Spleen (tissue), 11 donors: ENCODE measurements around the gene PPP2R2D. TPM values are rescaled to one million over a fixed set of nuclear protein-coding genes. Genes with fewer than 3 reads are reported as not detected.
"Not testable (repeated sequence)": the region's sequence is repeated elsewhere in the genome, so short reads cannot be mapped to it uniquely, and the experiment has no call there.

ENCODE experiments used
- DNase-seq: peaks from one replicate; pipeline ENCODE4 v3.0.0-alpha.2; 2020
- H3K27ac ChIP-seq, 8 donors: fragments of 200-600 bp; sonication (generic) in 7 of 8; 1 replicate in 4 of 8; 2 replicates in 4 of 8; pipeline versions ENCODE4 v1.5.0 to v1.8.0; 2016 to 2021; ENCODE audit warnings: inconsistent platforms in 4 of 8, mild to moderate bottlenecking in 4 of 8, moderate library complexity in 1 of 8
- H3K27me3 ChIP-seq, 7 donors: fragments of 200-600 bp; sonication (generic) in 6 of 7; replicated peaks in 1 of 7; 1 replicate in 4 of 7; 2 replicates in 3 of 7; pipeline versions ENCODE4 v1.5.0 to v1.8.0; 2016 to 2021; ENCODE audit warnings: inconsistent platforms in 3 of 7, mild to moderate bottlenecking in 1 of 7
- H3K36me3 ChIP-seq, 6 donors: fragments of 200-600 bp; sonication (generic) in 5 of 6; 1 replicate in 4 of 6; 2 replicates in 2 of 6; pipeline versions ENCODE4 v1.5.0 to v1.8.0; 2016 to 2021; ENCODE audit warnings: inconsistent platforms in 2 of 6
- H3K4me1 ChIP-seq, 6 donors: fragments of 200-600 bp; sonication (generic) in 5 of 6; 1 replicate in 3 of 6; 2 replicates in 3 of 6; pipeline versions ENCODE4 v1.5.0 to v1.8.0; 2016 to 2021; ENCODE audit warnings: inconsistent platforms in 3 of 6
- H3K4me3 ChIP-seq, 8 donors: fragments of 200-600 bp; sonication (generic) in 7 of 8; 1 replicate in 4 of 8; 2 replicates in 4 of 8; pipeline versions ENCODE4 v1.5.0 to v1.8.0; 2016 to 2021; ENCODE audit warnings: inconsistent platforms in 4 of 8, mild to moderate bottlenecking in 4 of 8, moderate library complexity in 2 of 8
- H3K9me3 ChIP-seq, 8 donors: fragments of 200-600 bp; sonication (generic) in 7 of 8; 1 replicate in 4 of 8; 2 replicates in 4 of 8; pipeline versions ENCODE4 v1.5.0 to v1.8.0; 2016 to 2021; ENCODE audit warnings: inconsistent platforms in 4 of 8
- CTCF ChIP-seq, 11 experiments: fragments of 200-600 bp in 7 of 11; fragments of 450-650 bp in 4 of 11; sonication (generic) in 4 of 11; IDR thresholded peaks in 8 of 11; conservative IDR thresholded peaks in 3 of 11; 1 replicate in 7 of 11; 2 replicates in 4 of 11; pipeline versions ENCODE4 v1.4.0 to v1.8.0; 2016 to 2021; ENCODE audit warnings: antibody characterized with exemption in 11 of 11, inconsistent platforms in 4 of 11, mild to moderate bottlenecking in 1 of 11
- POLR2A ChIP-seq, 3 donors: fragments of 450-650 bp; IDR thresholded peaks; one replicate each; pipeline ENCODE4 v1.5.1; 2017; ENCODE audit warnings: antibody characterized with exemption in 3 of 3, mild to moderate bottlenecking in 1 of 3
- POLR2AphosphoS5 ChIP-seq, 3 donors: sonication (generic); formaldehyde crosslinking; IDR thresholded peaks; one replicate each; pipeline ENCODE4 v1.5.1; 2017; ENCODE audit warnings: antibody characterized with exemption in 3 of 3
- WGBS, 5 donors: extraction: QIAGEN DNeasy Blood & Tissue Kit in 3 of 5; methylation state at CpG; one replicate each; pipeline versions ENCODE4 v1.1.5 to v1.1.7; 2013 to 2018; 5-methylcytosine and 5-hydroxymethylcytosine counted together
- intact Hi-C: fragments of 100-400 bp; cut with DNase I; formaldehyde crosslinking; loops from one replicate; pipeline ENCODE4 v1.15.0; 2023; ENCODE audit warnings: low total_unique reads
- polyA plus RNA-seq, 3 donors: library from polyadenylated mRNA; stranded (reverse); fragments of 200-250 nt; gene quantifications; one replicate each; pipeline ENCODE4 v1.2.1, GENCODE V29; 2013
- total RNA-seq, 7 donors: library from RNA; depleted of rRNA in 3 of 7; stranded (reverse); fragments of >200 nt in 3 of 7; fragmentation: NEBNext Ultra II Directional in 4 of 7; extraction: Animal tissue kit (Norgen Biotek cat#: 25700) in 4 of 7; gene quantifications; one replicate each; pipeline versions ENCODE4 v1.1.0 to v1.2.1, GENCODE V29; 2016 to 2021
- donor health status: healthy with polysubstance abuse.
- donor health status: DM: no; HTN: no; CAD: no; lungs with moderate emphysema.
- donor health status: DM: no; HTN: no; CAD: no.
- donor health status: Bipolar disorder and iron deficiency.
- donor health status: healthy.
- donor health status: DM: no; HTN: no; CAD: no.
- donor health status: DM: yes; HTN: yes; CAD: no.

PPP2R2D gene
- total and polyA plus RNA-seq, 10 donors = 15.6 to 41.2 (median 32.0) TPM

DNA sequence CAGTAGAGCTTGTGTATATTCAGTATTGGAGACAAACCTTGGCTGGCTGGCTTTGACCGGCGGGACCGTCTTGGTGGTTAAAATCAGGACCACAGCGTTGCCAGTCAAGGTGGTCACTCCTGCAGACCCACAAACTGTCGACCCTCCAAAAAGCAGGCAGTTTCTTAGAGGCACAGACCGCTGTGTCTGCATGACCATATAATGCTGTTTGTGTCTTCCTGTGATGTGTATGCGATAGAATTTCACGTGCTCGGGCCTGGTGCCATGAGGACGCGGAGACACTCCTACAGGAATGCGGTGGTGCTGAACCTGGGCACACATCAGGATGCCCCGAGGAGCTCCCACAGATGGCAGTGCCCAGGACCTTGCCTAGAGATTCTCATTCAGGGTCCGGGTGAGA is 46.1 kb downstream of the PPP2R2D start:
- intact Hi-C loops = no loop called here
- 97 to 99% (median 98%) methylated on average over 9 to 14 of the region's 14 CpGs for WGBS, 5 donors
- Histone ChIP-seq H3K27ac (peak overlapping the region in 1 of 8 donors; percentile 42), H3K27me3 (no peaks in the 10 kb centered on the region), H3K4me1 (peaks cover 0 to 25% (median 4%) of the 10 kb centered on the region in 6 donors), H3K36me3 (peaks cover 0 to 99% (median 65%) of the 10 kb centered on the region in 6 donors), H3K4me3 (no peak overlapping the region), H3K9me3 (no peaks in the 10 kb centered on the region)
- DNase-seq = peak; percentile 47
- TF ChIP-seq CTCF (IDR thresholded peaks at IDR 0.05 in 8 of 11, conservative IDR thresholded peaks at IDR 0.05 in 3 of 11) = no peak
- TF ChIP-seq POLR2AphosphoS5 (IDR thresholded peaks at IDR 0.05) = no peak
- TF ChIP-seq POLR2A (IDR thresholded peaks at IDR 0.05) = no peak

DNA sequence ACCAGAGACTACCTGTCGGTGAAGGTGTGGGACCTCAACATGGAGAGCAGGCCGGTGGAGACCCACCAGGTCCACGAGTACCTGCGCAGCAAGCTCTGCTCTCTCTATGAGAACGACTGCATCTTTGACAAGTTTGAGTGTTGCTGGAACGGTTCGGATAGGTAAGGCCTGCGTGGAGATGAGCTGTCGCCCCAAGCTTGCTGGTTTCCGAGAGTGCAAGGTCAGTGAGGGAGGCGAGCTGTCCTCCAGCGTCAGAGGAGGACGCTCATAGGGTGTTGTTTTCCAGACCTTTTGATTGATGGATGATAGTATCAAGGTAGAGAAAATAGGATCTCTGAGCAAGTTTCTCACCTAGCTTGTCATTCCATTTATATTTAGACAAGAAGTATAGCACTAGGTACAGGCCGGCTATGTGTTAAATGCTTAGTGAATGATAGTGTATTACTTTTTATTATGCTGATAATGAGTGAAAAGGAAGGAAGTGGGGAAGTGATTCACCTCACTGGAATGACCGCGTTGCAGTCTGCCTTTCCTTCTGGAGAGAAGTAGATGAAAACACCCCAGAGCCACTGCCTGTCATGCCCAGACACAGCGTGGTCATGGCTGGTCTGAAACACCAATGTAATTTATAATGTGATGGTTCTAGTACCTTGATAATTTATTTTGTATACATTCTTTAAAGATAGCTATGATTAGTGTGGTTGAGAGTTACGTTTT is 47.0 kb downstream of the PPP2R2D start:
- DNase-seq = peak; percentile 34
- intact Hi-C loops = no loop called here
- peak overlapping the region in 3 of 8 donors; percentile 15 to 42 (median 22) for H3K27ac ChIP-seq
- H3K4me3 ChIP-seq = no peak overlapping the region
- 82 to 87% (median 85%) methylated on average over 18 of the region's 18 CpGs for WGBS, 5 donors
- no peaks in the 10 kb centered on the region for H3K27me3 ChIP-seq
- peaks cover 0 to 25% (median 4%) of the 10 kb centered on the region in 6 donors for H3K4me1 ChIP-seq
- peak in 2 of 3 donors; percentile 11 to 14 for TF ChIP-seq POLR2AphosphoS5 (IDR thresholded peaks at IDR 0.05)
- TF ChIP-seq CTCF (IDR thresholded peaks at IDR 0.05 in 8 of 11, conservative IDR thresholded peaks at IDR 0.05 in 3 of 11) = no peak
- no peak for TF ChIP-seq POLR2A (IDR thresholded peaks at IDR 0.05)
- H3K36me3 ChIP-seq = peaks cover 0 to 91% (median 60%) of the 10 kb centered on the region in 6 donors
- H3K9me3 ChIP-seq = no peaks in the 10 kb centered on the region

- peak; percentile 20 for DNase-seq
- intact Hi-C loops = no loop called here
- peaks cover 0 to 86% (median 60%) of the 10 kb centered on the region in 6 donors for H3K36me3 ChIP-seq
- H3K9me3 ChIP-seq = no peaks in the 10 kb centered on the region
- H3K4me3 ChIP-seq = no peak overlapping the region
- H3K27me3 ChIP-seq = no peaks in the 10 kb centered on the region
- 89 to 93% (median 90%) methylated on average over 5 to 6 of the region's 6 CpGs for whole genome bisulfite sequencing, 5 donors
- H3K4me1 ChIP-seq = peaks cover 0 to 25% (median 4%) of the 10 kb centered on the region in 6 donors
- no peak overlapping the region for H3K27ac ChIP-seq
- TF ChIP-seq POLR2A (IDR thresholded peaks at IDR 0.05) (no peak), CTCF (IDR thresholded peaks at IDR 0.05 in 8 of 11, conservative IDR thresholded peaks at IDR 0.05 in 3 of 11) (no peak), POLR2AphosphoS5 (IDR thresholded peaks at IDR 0.05) (no peak)
Observed at GRCh38 chr10:131948501-131948900, 47.7 kb downstream of the PPP2R2D start.

DNA sequence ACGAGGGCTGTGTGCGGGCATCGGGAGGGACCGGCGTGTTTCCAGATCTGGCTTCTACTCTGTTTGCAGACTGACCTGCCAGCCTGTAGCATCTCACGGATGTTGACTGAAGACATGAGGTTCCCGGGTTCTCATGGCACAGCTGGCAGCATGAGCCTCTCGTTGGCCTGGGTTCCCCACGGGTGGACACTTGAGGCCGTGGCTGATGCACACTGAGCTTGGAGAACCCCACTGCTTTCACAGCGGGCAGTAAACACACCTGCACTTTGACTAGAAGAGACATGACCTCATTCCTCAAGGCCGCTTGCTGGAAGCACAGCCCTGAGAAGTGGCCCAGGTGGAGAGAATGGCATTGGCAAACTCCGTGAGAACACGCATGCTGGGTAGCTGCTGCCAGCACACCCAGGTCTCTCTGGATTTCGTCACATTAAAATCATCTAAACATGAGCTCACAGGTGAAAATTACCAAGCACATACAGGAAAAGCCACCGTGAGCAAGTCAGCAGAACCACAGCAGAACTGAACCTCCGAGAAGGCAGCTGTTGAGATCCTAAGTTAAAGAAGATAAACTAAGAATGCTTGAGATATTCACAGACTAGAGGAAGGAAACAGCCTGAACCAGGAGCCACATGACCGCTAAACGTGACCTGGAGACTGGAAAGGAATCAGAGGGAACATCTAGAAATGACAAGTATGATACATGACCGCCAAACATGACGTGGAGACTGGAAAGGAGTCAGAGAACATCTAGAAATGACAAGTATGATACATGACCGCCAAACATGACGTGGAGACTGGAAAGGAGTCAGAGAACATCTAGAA is 48.4 kb downstream of the PPP2R2D start:
- Histone ChIP-seq H3K9me3 (no peaks in the 10 kb centered on the region), H3K36me3 (peaks cover 0 to 86% (median 63%) of the 10 kb centered on the region in 6 donors), H3K4me3 (no peak overlapping the region), H3K27ac (no peak overlapping the region), H3K4me1 (peaks cover 0 to 30% (median 6%) of the 10 kb centered on the region in 6 donors), H3K27me3 (no peaks in the 10 kb centered on the region)
- peak; percentile 44 for DNase-seq
- 91 to 95% (median 94%) methylated on average over 12 to 21 of the region's 23 CpGs for whole genome bisulfite sequencing, 5 donors
- TF ChIP-seq POLR2AphosphoS5 (IDR thresholded peaks at IDR 0.05) = no peak
- no peak for TF ChIP-seq POLR2A (IDR thresholded peaks at IDR 0.05)
- no peak for TF ChIP-seq CTCF (IDR thresholded peaks at IDR 0.05 in 8 of 11, conservative IDR thresholded peaks at IDR 0.05 in 3 of 11)
- intact Hi-C loops = no loop called here

- H3K4me3 ChIP-seq, intact Hi-C loops, H3K27me3 ChIP-seq, H3K27ac ChIP-seq, H3K9me3 ChIP-seq, DNase-seq: not testable (repeated sequence)
- peaks cover 0 to 86% (median 64%) of the 10 kb centered on the region in 6 donors for H3K36me3 ChIP-seq
- 87 to 91% (median 90%) methylated on average over 5 to 7 of the region's 7 CpGs for WGBS, 5 donors
- peaks cover 0 to 31% (median 7%) of the 10 kb centered on the region in 6 donors for H3K4me1 ChIP-seq
Observed at GRCh38 chr10:131949908-131950307, 49.1 kb downstream of the PPP2R2D start.
